Activated CD4-positive, alpha-beta T cell treated with anti-CD3 and anti-CD28 coated beads for 1 hour (primary cell): ENCODE measurements around the gene GPC6.

ENCODE experiments used
- DNase-seq: peaks from one replicate; pipeline ENCODE4 v3.0.0-alpha.2; 2020

Gene GPC6

DNA sequence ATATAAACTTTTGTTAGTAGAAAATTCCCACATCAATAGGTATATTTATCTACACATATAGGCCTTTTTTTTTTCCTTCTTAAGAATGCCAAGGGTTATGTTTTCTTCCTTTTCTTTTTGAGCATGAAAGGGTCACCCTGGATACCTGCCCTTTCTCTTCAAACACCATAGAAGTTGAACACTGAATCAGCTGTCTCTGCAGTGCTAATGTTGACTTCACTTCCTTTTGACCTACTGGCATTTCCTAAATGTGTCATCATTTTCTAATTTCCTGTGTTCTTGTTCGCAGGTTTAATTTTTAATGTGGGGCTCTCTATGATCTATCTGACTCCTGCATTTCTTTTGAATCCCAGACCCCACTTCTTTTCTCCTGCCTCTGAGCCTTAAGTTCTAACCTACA, 532.0 kb downstream of the GPC6 start:
- DNase-seq: no peak

- DNase-seq: no peak
These were observed 536.3 kb downstream of the GPC6 start for GRCh38 chr13:93762708-93763426.

DNA sequence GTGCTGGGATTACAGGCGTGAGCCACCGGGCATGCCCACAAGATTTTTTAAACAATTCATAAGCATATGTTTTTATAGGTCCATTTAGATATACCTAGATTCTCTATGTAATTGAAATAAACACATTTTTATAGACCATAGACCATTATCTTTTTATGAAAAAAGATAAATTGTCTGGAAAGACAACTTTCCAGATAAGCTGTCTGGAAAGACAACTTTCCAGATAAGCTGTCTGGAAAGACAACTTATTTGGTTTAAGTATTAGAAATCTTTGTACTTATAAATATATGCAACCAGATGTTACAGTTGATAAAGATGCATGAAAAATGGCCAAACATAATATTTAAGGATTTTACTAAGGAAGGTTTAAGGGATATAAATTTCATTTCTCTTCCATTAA, 538.5 kb downstream of the GPC6 start:
- DNase-seq: no peak

GRCh38 chr13:93765811-93766210, 539.2 kb downstream of the GPC6 start:
- DNase-seq: no peak

- DNase-seq: no peak
These were observed 540.1 kb downstream of the GPC6 start for GRCh38 chr13:93766719-93767118.

GRCh38 chr13:93767180-93767916, 540.7 kb downstream of the GPC6 start:
- no peak for DNase-seq

DNA sequence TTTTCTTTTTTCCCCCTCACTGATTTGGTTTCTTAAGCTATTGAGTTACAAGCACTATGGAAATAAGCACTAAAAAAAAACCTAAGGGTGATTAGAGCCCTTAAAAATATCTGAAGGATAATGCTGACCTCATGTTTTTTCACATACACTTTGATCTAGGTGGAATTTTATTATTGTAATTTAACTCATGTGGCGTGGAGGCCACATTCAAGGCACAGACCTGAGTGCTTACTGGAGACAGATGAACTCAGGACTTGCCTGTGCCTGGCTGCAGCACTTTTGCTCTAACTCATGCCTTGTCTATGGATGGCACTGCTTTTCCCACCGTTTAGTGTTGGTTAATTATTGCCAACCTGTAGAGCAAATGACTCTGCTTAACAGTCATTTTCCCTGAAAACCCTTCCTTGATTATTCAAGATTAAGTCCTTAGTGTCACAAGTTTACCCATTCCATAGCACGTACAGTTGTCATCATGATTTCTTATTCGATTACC, 541.4 kb downstream of the GPC6 start:
- DNase-seq: no peak

- no peak for DNase-seq
These were observed 542.5 kb downstream of the GPC6 start for GRCh38 chr13:93769101-93769500.

GRCh38 chr13:93769607-93770006, 543.0 kb downstream of the GPC6 start:
- DNase-seq: no peak

DNA sequence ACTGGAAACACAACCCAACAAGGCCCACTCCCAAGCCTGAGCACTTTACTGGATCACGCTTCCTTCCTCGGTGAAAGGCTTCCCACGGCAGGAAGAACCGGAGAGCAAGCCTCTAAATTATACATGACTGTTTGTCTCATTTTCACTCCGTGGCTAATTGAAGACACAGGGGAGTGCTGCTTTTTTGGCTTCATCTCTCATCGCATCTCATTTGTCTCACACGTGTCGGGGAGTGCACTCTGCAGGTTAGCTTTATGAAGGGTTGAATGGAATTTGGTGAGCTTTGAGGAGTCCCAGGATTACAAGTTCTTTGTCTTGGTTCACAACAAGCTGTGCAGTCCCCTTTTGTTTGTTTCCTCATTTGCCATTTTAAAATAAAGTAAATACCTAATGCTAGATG, 544.6 kb downstream of the GPC6 start:
- no peak for DNase-seq

GRCh38 chr13:93771782-93772181, 545.2 kb downstream of the GPC6 start:
- DNase-seq: no peak

DNA sequence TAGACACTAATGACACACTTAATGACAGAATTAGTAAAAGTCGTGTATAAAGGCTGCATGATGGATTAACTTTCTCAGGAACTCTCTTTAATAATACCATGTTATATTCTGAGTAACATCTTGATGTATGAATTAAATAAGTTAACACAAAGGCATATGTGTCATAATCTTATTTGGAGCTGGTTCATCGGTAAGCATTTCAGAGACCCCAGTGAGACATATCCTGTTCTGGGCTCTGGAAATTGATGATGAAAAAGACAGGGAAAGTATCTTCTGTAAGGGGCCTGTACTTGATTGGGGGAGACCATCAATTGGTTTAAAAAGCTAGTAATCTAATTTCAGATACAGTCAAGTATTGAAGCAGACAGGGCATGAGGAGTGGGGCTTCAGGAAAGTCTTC, 547.9 kb downstream of the GPC6 start:
- no peak for DNase-seq

DNA sequence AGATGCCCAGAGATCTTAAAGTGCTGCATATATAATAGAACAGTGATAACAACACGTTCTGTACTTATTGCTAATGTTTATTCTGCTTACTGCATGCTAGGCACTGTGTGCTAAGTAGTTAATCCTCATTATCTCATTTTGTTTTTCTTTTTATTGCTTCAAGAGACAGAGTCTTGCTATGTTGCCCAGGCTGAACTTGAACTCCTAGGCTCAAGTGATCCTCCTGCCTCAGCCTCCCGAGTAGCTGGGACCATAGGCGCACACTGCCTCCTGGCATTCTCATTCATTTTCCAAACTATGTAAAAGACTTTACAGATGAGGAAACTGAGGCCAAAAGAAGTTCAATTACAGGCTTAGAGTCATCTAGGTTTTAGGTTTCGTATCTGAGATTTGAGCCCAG, 548.4 kb downstream of the GPC6 start:
- no peak for DNase-seq

DNA sequence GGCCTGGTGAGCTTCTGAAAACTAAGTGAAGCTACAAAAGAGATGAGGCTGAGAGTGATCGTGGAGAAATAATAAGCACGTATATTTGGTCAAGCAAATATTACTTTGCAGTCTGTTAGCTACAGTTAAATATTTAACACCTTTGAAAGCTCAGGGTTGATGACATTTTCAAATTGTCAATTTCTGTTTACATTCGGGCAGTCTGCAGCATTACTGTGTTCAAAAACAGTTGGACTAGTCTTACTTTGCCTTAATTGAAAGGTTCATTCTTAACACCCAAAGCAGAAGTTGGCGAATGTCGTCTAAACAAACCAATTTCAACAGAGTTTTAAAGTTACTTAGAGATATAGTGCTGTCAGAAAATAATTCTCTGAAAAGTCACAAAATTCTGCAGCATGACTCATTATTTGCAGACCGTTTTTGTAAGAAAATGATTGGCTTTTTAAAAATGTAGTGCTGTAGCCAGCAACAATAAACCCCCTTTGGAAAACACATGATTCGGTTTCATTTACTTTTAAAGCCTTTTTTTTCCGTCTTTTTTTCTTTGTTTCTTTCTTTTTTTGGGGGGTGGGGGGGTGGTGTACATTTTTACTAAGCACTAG, 549.0 kb downstream of the GPC6 start:
- DNase-seq: no peak

GRCh38 chr13:93776936-93777335, 550.3 kb downstream of the GPC6 start:
- no peak for DNase-seq

GRCh38 chr13:93777504-93777903, 550.9 kb downstream of the GPC6 start:
- DNase-seq: no peak

- no peak for DNase-seq
These were observed 551.9 kb downstream of the GPC6 start for GRCh38 chr13:93778548-93778947.

- no peak for DNase-seq
These were observed 557.6 kb downstream of the GPC6 start for GRCh38 chr13:93784191-93784590.

DNA sequence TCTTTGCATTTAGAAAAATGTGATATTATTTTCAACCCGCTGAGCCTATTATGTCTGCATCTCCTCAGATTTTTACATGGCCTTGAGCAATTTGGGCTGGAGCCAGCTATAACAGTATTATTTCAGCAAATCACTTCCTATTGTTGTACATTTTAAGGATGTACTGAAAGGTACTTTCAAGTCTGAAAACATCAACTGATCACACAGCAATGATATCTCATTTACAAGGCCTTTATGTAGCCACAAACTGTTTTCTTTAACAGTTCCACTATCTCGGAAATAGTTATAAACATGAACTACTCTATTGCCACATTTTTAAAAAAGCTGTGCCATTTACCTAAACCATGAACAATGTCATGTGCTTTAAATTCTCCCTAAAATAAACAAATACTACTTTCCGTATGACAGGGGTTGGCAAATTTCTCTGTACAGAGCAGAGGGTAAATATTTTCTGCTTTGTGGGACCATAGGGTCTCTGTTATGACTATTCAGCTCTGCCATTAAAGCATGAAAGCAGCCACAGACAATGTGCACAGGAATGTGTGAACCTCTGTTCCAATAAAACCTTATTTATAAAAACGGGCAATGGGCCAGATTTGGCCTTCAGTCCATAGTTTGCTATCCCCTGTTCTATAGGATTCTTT, 560.4 kb downstream of the GPC6 start:
- no peak for DNase-seq

- DNase-seq: no peak
These were observed 561.8 kb downstream of the GPC6 start for GRCh38 chr13:93788456-93788855.

GRCh38 chr13:93789058-93789457, 562.5 kb downstream of the GPC6 start:
- DNase-seq: no peak

DNA sequence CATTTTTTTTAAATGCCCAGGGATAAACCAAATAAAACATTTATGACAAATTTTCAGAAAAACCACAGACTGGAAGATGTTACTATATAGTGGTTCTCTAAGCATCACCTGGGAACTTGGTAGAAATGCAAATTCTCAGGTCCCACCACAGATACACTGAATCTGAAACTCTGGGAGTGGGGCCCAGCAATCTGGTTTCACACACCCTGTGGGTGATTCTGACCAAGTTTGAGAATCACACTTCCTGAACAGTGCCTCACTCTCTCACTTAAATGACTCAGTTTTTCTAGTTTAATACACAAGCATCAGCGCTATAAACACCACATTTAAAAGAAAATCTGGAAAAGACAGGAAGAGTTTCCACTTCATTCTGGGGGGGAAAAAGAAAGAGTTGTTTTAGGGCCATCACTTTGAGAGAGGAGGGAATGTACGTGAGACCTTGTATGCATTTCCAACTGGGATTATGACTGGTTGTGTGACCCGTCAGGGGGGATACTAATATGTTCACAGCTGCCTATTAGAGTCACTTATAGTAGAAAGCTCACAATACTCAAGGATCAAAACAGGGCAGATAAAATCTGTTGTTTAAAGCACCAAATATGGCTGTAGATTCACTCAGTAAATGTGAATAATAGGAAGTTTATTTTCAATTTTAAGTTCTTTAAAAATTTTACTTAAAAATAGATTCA, 567.7 kb downstream of the GPC6 start:
- DNase-seq: no peak

GRCh38 chr13:93797463-93797862, 570.9 kb downstream of the GPC6 start:
- no peak for DNase-seq
